NCI-H2171 treated with DMSO at 0.1 percent for 48 hours (cell line): Measurements from ENCODE around the gene PRICKLE3.
"Not testable (repeated sequence)": the region's sequence is repeated elsewhere in the genome, so short reads cannot be mapped to it uniquely, and the experiment has no call there.

Source experiments
- DNase-seq: peaks from one replicate; lab custom pipeline; 2025; lab: John Stamatoyannopoulos, UW

Gene PRICKLE3

GRCh38 chrX:49155900-49156837 lies 30.0 kb downstream of the PRICKLE3 start:
- DNase-seq, result peak; percentile 76

GRCh38 chrX:49155243-49155899 lies 30.8 kb downstream of the PRICKLE3 start:
- peak; percentile 28 for DNase-seq

GRCh38 chrX:49153467-49153866 lies 32.7 kb downstream of the PRICKLE3 start:
- no peak for DNase-seq

- DNase-seq, result not testable (repeated sequence)
Measured at GRCh38 chrX:49149291-49149690, 36.9 kb downstream of the PRICKLE3 start.

GRCh38 chrX:49148390-49149100 lies 37.6 kb downstream of the PRICKLE3 start:
- not testable (repeated sequence) for DNase-seq

GRCh38 chrX:49147936-49148335 lies 38.2 kb downstream of the PRICKLE3 start:
- no peak for DNase-seq

- DNase-seq, result no peak
Measured at GRCh38 chrX:49147282-49147681, 38.9 kb downstream of the PRICKLE3 start.

- DNase-seq, result not testable (repeated sequence)
Measured at GRCh38 chrX:49143154-49143553, 43.0 kb downstream of the PRICKLE3 start.

GRCh38 chrX:49142264-49142663 lies 43.9 kb downstream of the PRICKLE3 start:
- DNase-seq, result not testable (repeated sequence)

- DNase-seq, result no peak
Measured at GRCh38 chrX:49139713-49140112, 46.5 kb downstream of the PRICKLE3 start.

GRCh38 chrX:49137492-49137891 lies 48.7 kb downstream of the PRICKLE3 start:
- no peak for DNase-seq

GRCh38 chrX:49133759-49134158 lies 52.4 kb downstream of the PRICKLE3 start:
- DNase-seq, result no peak

GRCh38 chrX:49132275-49132674 lies 53.9 kb downstream of the PRICKLE3 start:
- not testable (repeated sequence) for DNase-seq

- no peak for DNase-seq
Measured at GRCh38 chrX:49129427-49129826, 56.7 kb downstream of the PRICKLE3 start.

- not testable (repeated sequence) for DNase-seq
Measured at GRCh38 chrX:49127742-49128258, 58.4 kb downstream of the PRICKLE3 start.
